ENCODE data around the gene ANGPTL4. TPM values are rescaled to one million over a fixed set of nuclear protein-coding genes. Genes with fewer than 3 reads are reported as not detected.

The ANGPTL4 gene
- total and polyA plus RNA-seq, 9 of the 15 experiments (the other 6 are each of a cell fraction or from before 2014, with no cell fraction given): 0.05 to 0.77 (median 0.22) TPM; not detected in 4

- peak; percentile 63; the same call in 1 of the 2 replicates for TF ChIP-seq TFAP4 (CRISPR knock-in tag; IDR thresholded peaks at IDR 0.05; ENCODE audit: borderline replicate concordance)
- TF ChIP-seq YY1 (IDR thresholded peaks at IDR 0.05; ENCODE audit: borderline replicate concordance in 1 of 3, control insufficient read depth in 1 of 3, extremely low read depth in 1 of 3, insufficient read depth in 3 of 3, insufficient read length in 1 of 3, insufficient replicate concordance in 2 of 3, low read depth in 1 of 3, low read length in 2 of 3): peak in 1 of 3 experiments; percentile 41
- 0 out of 2 replicates have a peak, but pooled peaks have one; percentile 61 for TF ChIP-seq CAMTA2 (CRISPR knock-in tag; conservative IDR thresholded peaks at IDR 0.05)
- TF ChIP-seq SMARCA5 (IDR thresholded peaks at IDR 0.05): no peak
- peak; percentile 79 for TF ChIP-seq C11orf30 (IDR thresholded peaks at IDR 0.05; ENCODE audit: low read depth)
- no peak for TF ChIP-seq ZBTB49 (CRISPR knock-in tag; IDR thresholded peaks at IDR 0.05; ENCODE audit: borderline replicate concordance)
- TF ChIP-seq ZNF644 (tag; IDR thresholded peaks at IDR 0.05; ENCODE audit: low read depth): no peak
- TF ChIP-seq TRIM24 (IDR thresholded peaks at IDR 0.05): no peak
- TF ChIP-seq ZBTB2 (IDR thresholded peaks at IDR 0.05): peak; percentile 88
- TF ChIP-seq HDAC1 (IDR thresholded peaks at IDR 0.05): no peak; a peak in 1 of 4 replicates
- TF ChIP-seq SIN3A (IDR thresholded peaks at IDR 0.05; ENCODE audit: borderline replicate concordance in 2 of 2, control insufficient read depth in 1 of 2, low read depth in 2 of 2, low read length in 2 of 2): peak in 1 of 2 experiments; percentile 61; a peak in 1 of 4 replicates
- no peak for TF ChIP-seq TSHZ1 (CRISPR knock-in tag; IDR thresholded peaks at IDR 0.05)
- 0 out of 2 replicates have a peak, but pooled peaks have one; percentile 52 for TF ChIP-seq NFIX (CRISPR knock-in tag; IDR thresholded peaks at IDR 0.05; ENCODE audit: low read depth)
- TF ChIP-seq KLF13 (tag; IDR thresholded peaks at IDR 0.05; ENCODE audit: borderline replicate concordance, low read depth): 0 out of 2 replicates have a peak, but pooled peaks have one; percentile 37
- TF ChIP-seq COPS2 (conservative IDR thresholded peaks at IDR 0.05): no peak
- TF ChIP-seq ZNF511 (CRISPR knock-in tag; IDR thresholded peaks at IDR 0.05): peak; percentile 64; the same call in 1 of the 2 replicates
- peak; percentile 100 for TF ChIP-seq CHD1 (IDR thresholded peaks at IDR 0.05; ENCODE audit: low read length)
These were observed 26.1 kb downstream of the ANGPTL4 start, which contains the start of gene RAB11B (continued) for GRCh38 chr19:8389891-8390616.
